HK-2 (cell line): ENCODE results near the gene ABCC11.
"Not testable (repeated sequence)": the region's sequence is repeated elsewhere in the genome, so short reads cannot be mapped to it uniquely, and the experiment has no call there.

ENCODE experiments used
- DNase-seq: peaks from one replicate; pipeline ENCODE4 v3.0.0-alpha.2; 2018; ENCODE audit not compliant: unreplicated experiment

Gene ABCC11

GRCh38 chr16:48203974-48204824 is 43.1 kb downstream of the ABCC11 start:
- no peak for DNase-seq

- no peak for DNase-seq
Measured at GRCh38 chr16:48201515-48202201, 45.7 kb downstream of the ABCC11 start.

- DNase-seq = no peak
Measured at GRCh38 chr16:48197294-48197693, 50.0 kb downstream of the ABCC11 start.

DNA sequence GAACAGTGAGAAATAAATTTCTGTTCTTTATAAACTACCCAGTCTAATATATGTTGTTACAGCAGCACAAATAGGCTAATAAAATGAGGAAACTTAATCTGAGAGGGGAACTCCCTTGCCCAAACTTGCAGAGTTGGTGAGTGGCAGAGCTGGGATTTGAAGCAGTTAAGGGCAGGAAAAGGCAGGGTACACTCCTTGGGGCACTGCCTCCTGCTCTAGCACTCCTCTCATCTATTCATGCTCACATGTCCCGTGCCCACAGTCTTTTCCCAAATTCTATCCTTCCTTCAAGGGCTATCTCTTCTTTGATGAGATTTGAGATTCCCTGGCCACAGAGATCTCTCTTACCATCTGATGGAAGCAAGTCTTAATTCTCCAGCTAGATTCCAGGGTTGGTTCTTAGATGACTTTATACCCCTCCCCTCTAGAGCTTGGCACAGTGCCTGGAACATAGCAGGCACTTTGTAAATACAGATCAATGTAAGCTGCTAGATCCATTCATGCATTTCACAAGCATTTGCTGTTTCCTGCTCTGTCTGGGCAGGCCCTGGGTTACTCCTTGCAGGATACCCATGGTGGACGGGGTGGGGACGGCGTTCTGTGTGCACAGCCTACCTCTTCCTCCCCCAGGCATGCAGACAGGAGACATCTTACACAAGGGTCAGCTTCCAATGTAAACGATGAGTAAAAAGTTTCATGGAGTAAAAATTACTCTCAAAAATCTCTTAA is 52.3 kb downstream of the ABCC11 start:
- DNase-seq = no peak

GRCh38 chr16:48193846-48194245 is 53.5 kb downstream of the ABCC11 start:
- no peak for DNase-seq

DNA sequence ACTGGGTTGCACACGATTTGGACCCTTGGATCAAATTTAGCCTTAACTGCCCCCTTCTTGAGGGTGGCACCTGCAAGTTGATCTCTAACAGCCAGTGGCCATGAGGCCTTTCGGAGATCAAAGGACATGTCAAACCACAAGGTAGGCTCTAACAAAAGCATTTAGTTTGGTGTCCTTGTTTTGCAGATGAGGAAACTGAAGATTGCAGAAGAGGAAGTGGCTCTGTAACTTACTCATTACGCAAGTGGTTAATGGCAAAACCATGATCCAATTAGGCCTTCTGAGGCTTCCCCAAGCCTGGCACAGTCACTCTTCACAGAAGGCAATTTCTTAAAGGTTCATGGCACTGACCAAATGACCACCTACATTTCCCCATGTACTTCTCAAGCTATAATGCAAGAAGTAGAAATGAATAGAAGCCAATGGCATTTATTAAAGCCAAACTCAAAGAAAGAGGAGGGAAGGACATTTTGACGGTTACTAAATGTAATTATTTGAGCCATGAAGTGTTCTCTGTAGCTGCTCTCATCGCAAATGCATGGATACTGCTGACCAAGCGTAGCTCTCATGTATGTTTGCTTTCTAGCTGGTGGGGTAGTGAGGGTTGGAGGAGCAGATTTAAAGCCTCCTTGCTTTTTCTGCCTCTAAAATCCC is 58.8 kb downstream of the ABCC11 start:
- DNase-seq = no peak

DNA sequence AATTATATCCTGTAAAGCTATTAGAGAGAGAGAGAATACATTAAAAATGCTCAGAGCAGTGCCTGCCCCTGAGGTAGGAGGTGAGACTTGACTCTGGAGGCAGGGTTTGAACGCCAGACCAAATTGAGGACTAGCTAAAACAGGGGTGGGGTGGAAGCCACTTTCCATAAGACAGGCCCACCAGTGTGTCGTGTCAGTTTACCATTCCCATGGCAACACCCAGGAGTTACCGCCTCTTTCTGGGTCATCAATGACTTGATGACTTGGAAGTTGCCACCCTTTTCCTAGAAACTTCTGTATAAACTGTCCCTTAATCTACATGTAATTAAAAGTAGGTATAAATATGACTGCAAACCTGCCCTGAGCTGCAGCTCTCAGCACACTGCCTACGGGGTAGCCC is 59.6 kb downstream of the ABCC11 start:
- DNase-seq = no peak

- no peak for DNase-seq
Measured at GRCh38 chr16:48184681-48185080, 62.7 kb downstream of the ABCC11 start.

GRCh38 chr16:48182979-48183537 is 64.3 kb downstream of the ABCC11 start:
- DNase-seq = no peak

- DNase-seq = not testable (repeated sequence)
Measured at GRCh38 chr16:48181746-48182520, 65.4 kb downstream of the ABCC11 start.

- DNase-seq = no peak
Measured at GRCh38 chr16:48180868-48181480, 66.4 kb downstream of the ABCC11 start.

- DNase-seq = no peak
Measured at GRCh38 chr16:48176635-48177408, 70.5 kb downstream of the ABCC11 start.

- no peak for DNase-seq
Measured at GRCh38 chr16:48173889-48174288, 73.5 kb downstream of the ABCC11 start.

DNA sequence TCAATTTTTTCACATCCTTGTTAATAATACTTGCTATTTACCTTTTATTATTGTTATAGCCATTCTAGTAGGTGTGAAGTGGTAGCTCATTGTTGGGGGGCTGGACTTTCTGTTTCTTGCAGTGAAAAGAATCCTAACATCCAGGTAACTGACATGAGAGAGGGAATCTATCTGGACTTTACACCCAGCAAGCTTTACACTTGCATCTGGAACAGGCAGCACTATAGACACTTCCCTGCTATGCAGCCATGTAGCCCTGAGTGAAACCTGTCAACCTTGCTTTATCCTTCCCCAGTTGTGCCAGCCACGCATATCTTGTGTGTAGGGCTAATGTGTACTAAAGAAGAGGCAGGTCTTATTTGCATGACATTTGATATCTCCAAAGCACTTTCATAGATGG is 74.7 kb downstream of the ABCC11 start:
- no peak for DNase-seq

GRCh38 chr16:48169896-48170295 is 77.4 kb downstream of the ABCC11 start:
- no peak for DNase-seq

GRCh38 chr16:48168075-48168474 is 79.3 kb downstream of the ABCC11 start:
- DNase-seq = no peak

- not testable (repeated sequence) for DNase-seq
Measured at GRCh38 chr16:48166617-48167016, 80.7 kb downstream of the ABCC11 start.

DNA sequence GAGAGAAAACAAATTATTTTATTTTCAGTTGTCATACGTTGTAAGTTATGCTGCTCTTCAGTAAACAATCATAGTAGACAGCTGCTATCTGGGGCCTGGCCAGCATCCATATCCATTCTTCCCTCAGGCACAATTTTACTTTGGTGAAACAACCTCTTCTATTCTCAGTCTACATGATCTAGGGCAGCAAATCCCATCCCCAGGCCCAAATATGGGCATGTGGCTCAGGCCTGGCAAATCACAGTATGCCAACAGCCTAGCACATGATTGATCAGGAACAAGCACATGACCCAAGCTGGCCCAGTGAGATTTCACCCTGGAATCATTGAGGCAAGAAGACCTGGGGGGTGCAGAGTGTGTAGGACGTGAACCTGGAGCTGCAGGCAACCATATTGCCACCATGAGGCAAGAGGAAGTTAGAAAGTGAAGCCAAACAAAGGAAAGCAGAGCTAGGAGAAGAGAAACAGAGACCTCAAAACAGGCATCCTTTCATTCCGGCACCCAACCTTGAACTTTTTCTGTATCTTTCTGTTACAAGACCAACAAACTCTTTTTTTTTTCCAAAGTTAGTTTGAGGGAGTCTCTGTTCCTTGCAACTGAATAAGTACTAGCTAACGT is 81.3 kb downstream of the ABCC11 start:
- DNase-seq = no peak
